NCI-H226 (cell line): ENCODE measurements around the gene TATDN2.
"Not testable (repeated sequence)": the region's sequence is repeated elsewhere in the genome, so short reads cannot be mapped to it uniquely, and the experiment has no call there.

ENCODE experiments used
- DNase-seq: peaks from one replicate; pipeline ENCODE4 v3.0.0-alpha.2; 2015

The TATDN2 gene

GRCh38 chr3:10272476-10272875, 24.2 kb downstream of the TATDN2 start:
- not testable (repeated sequence) for DNase-seq

- DNase-seq, result no peak
Observed at GRCh38 chr3:10272977-10273376, 24.7 kb downstream of the TATDN2 start.

- DNase-seq, result no peak
Observed at GRCh38 chr3:10273702-10274305, 25.5 kb downstream of the TATDN2 start.

GRCh38 chr3:10274601-10275000, 26.3 kb downstream of the TATDN2 start:
- DNase-seq, result no peak

- no peak for DNase-seq
Observed at GRCh38 chr3:10277115-10277625, 28.9 kb downstream of the TATDN2 start.

- no peak for DNase-seq
Observed at GRCh38 chr3:10278501-10278900, 30.2 kb downstream of the TATDN2 start.

- no peak for DNase-seq
Observed at GRCh38 chr3:10279384-10280176, 31.3 kb downstream of the TATDN2 start.

GRCh38 chr3:10280177-10280529, 31.9 kb downstream of the TATDN2 start:
- DNase-seq, result no peak

- DNase-seq, result no peak
Observed at GRCh38 chr3:10280571-10280970, 32.3 kb downstream of the TATDN2 start.

- no peak for DNase-seq
Observed at GRCh38 chr3:10281951-10282350, 33.7 kb downstream of the TATDN2 start.

- no peak for DNase-seq
Observed at GRCh38 chr3:10283638-10284037, 35.4 kb downstream of the TATDN2 start.

- no peak for DNase-seq
Observed at GRCh38 chr3:10284496-10284895, 36.2 kb downstream of the TATDN2 start.

GRCh38 chr3:10285272-10286132, 37.2 kb downstream of the TATDN2 start:
- no peak for DNase-seq

GRCh38 chr3:10286133-10286524, 37.9 kb downstream of the TATDN2 start:
- no peak for DNase-seq

- peak; percentile 53 for DNase-seq
Observed at GRCh38 chr3:10286596-10287295, 38.5 kb downstream of the TATDN2 start.

GRCh38 chr3:10287936-10288574, 39.8 kb downstream of the TATDN2 start:
- DNase-seq, result no peak

GRCh38 chr3:10288575-10288960, 40.3 kb downstream of the TATDN2 start:
- DNase-seq, result no peak

- DNase-seq, result no peak
Observed at GRCh38 chr3:10289077-10289476, 40.8 kb downstream of the TATDN2 start.

- DNase-seq, result no peak
Observed at GRCh38 chr3:10289787-10290355, 41.6 kb downstream of the TATDN2 start.

- no peak for DNase-seq
Observed at GRCh38 chr3:10290481-10291176, 42.4 kb downstream of the TATDN2 start.

GRCh38 chr3:10291641-10292040, 43.4 kb downstream of the TATDN2 start:
- no peak for DNase-seq
